AG09319 (cell line): ENCODE results near the gene SGCG.

Experiments
- DNase-seq: peaks from one replicate; pipeline ENCODE4 v3.0.0-alpha.2; 2010; ENCODE audit warnings: low read depth; ENCODE audit errors: extremely low read depth
- TF ChIP-seq, protein P1 (sequence below): IDR thresholded peaks from 2 replicates; pipeline ENCODE4 v1.5.1; 2011; ENCODE audit warnings: low read depth, mild to moderate bottlenecking, inconsistent platforms, low read length, moderate library complexity

SGCG gene

DNA sequence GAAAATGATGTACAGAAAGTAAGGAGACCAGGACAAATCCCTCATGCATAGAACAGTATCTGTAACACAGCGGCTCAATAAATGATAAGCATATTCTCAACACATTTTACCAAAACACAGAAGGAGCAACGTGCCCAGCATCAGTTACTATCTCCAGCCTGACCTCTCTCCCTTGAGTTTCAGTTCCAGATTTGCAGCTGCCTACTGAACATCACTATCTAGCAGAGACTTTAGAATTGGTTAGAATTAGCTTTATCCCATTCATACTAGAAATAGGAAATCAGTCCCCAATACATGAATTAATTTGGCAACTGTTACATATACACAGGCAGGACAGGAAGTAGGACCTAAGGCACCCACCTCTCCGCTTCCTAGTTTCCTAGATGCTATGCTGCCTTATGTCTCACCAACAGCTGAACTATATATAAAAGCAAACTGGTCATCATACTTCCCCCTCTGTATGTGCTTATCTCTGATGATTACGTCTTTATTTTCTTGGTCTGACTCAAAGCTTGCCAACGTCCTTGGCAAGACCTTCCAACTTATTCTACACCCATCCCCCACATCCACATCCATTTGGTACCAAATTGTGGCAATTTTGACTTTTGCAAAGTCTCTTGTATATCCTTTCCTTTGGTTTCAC is 191.6 kb downstream of the SGCG start:
- TF ChIP-seq, protein P1, sequence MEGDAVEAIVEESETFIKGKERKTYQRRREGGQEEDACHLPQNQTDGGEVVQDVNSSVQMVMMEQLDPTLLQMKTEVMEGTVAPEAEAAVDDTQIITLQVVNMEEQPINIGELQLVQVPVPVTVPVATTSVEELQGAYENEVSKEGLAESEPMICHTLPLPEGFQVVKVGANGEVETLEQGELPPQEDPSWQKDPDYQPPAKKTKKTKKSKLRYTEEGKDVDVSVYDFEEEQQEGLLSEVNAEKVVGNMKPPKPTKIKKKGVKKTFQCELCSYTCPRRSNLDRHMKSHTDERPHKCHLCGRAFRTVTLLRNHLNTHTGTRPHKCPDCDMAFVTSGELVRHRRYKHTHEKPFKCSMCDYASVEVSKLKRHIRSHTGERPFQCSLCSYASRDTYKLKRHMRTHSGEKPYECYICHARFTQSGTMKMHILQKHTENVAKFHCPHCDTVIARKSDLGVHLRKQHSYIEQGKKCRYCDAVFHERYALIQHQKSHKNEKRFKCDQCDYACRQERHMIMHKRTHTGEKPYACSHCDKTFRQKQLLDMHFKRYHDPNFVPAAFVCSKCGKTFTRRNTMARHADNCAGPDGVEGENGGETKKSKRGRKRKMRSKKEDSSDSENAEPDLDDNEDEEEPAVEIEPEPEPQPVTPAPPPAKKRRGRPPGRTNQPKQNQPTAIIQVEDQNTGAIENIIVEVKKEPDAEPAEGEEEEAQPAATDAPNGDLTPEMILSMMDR, result no peak
- DNase-seq, result no peak
